HEK293 (cell line): ENCODE measurements around the gene ECT2.

Experiments used
- BCL6B ChIP-seq: fragments of 450-650 bp; formaldehyde crosslinking; IDR thresholded peaks from 2 replicates; pipeline ENCODE4 v1.5.1; 2017; ENCODE audit warnings: missing biosample characterization, missing genetic modification characterization
- INSM2 ChIP-seq: fragments of 450-650 bp; formaldehyde crosslinking; IDR thresholded peaks from 2 replicates; pipeline ENCODE4 v1.5.1; 2016; ENCODE audit warnings: missing biosample characterization, missing genetic modification characterization
- KLF17 ChIP-seq: fragments of 450-650 bp; formaldehyde crosslinking; IDR thresholded peaks from 2 replicates; pipeline ENCODE4 v1.5.1; 2016; ENCODE audit warnings: missing biosample characterization, missing genetic modification characterization
- KLF8 ChIP-seq: fragments of 450-650 bp; formaldehyde crosslinking; IDR thresholded peaks from 2 replicates; pipeline ENCODE4 v1.5.1; 2016; ENCODE audit warnings: missing biosample characterization, missing genetic modification characterization
- KLF9 ChIP-seq: fragments of 450-650 bp; formaldehyde crosslinking; IDR thresholded peaks from 2 replicates; pipeline ENCODE4 v1.5.1; 2016; ENCODE audit warnings: missing biosample characterization, missing genetic modification characterization, low read depth
- REST ChIP-seq: fragments of 450-650 bp; formaldehyde crosslinking; IDR thresholded peaks from 2 replicates; pipeline ENCODE4 v1.5.1; 2016; ENCODE audit warnings: missing biosample characterization, missing genetic modification characterization
- SP3 ChIP-seq: fragments of 450-650 bp; formaldehyde crosslinking; IDR thresholded peaks from 2 replicates; pipeline ENCODE4 v1.5.1; 2016; ENCODE audit warnings: missing biosample characterization, missing genetic modification characterization
- TRIM28 ChIP-seq: IDR thresholded peaks from 2 replicates; pipeline ENCODE4 v1.6.1; 2011; ENCODE audit warnings: low read length, control low read depth, borderline replicate concordance
- ZNF175 ChIP-seq: fragments of 450-650 bp; formaldehyde crosslinking; IDR thresholded peaks from 2 replicates; pipeline ENCODE4 v1.5.1; 2016; ENCODE audit warnings: missing biosample characterization, missing genetic modification characterization
- ZNF274 ChIP-seq, 2 experiments: fragments of 200-500 bp in 1 of 2; fragments of 450-650 bp in 1 of 2; sonication (Bioruptor generic) in 1 of 2; formaldehyde crosslinking in 1 of 2; IDR thresholded peaks; 2 replicates each; pipeline versions ENCODE4 v1.5.1 to v1.6.1; 2014 to 2016; ENCODE audit warnings: borderline replicate concordance in 1 of 2, inconsistent platforms in 1 of 2, low read length in 1 of 2, missing biosample characterization in 1 of 2, missing genetic modification characterization in 1 of 2
- ZNF280C ChIP-seq: fragments of 450-650 bp; formaldehyde crosslinking; IDR thresholded peaks from 2 replicates; pipeline ENCODE4 v1.5.1; 2016; ENCODE audit warnings: missing biosample characterization, missing genetic modification characterization
- ZNF324 ChIP-seq: fragments of 450-650 bp; formaldehyde crosslinking; IDR thresholded peaks from 2 replicates; pipeline ENCODE4 v1.5.1; 2016; ENCODE audit warnings: missing biosample characterization, missing genetic modification characterization
- ZNF341 ChIP-seq: fragments of 450-650 bp; formaldehyde crosslinking; IDR thresholded peaks from 2 replicates; pipeline ENCODE4; 2016; ENCODE audit warnings: low read depth, missing biosample characterization, missing genetic modification characterization
- ZNF423 ChIP-seq: fragments of 450-650 bp; formaldehyde crosslinking; IDR thresholded peaks from 2 replicates; pipeline ENCODE4 v1.5.1; 2016; ENCODE audit warnings: missing biosample characterization, missing genetic modification characterization
- ZNF449 ChIP-seq: fragments of 450-650 bp; formaldehyde crosslinking; IDR thresholded peaks from 2 replicates; pipeline ENCODE4 v1.5.1; 2017; ENCODE audit warnings: missing biosample characterization, mild to moderate bottlenecking, missing genetic modification characterization, moderate library complexity
- ZNF518A ChIP-seq: fragments of 450-650 bp; formaldehyde crosslinking; conservative IDR thresholded peaks from 2 replicates; pipeline ENCODE4 v1.5.1; 2016; ENCODE audit warnings: low read depth, missing biosample characterization, missing genetic modification characterization
- ZNF530 ChIP-seq: fragments of 450-650 bp; formaldehyde crosslinking; IDR thresholded peaks from 2 replicates; pipeline ENCODE4 v1.5.1; 2016; ENCODE audit warnings: low read depth, missing biosample characterization, missing genetic modification characterization
- ZNF580 ChIP-seq: fragments of 450-650 bp; formaldehyde crosslinking; IDR thresholded peaks from 2 replicates; pipeline ENCODE4 v1.5.1; 2016; ENCODE audit warnings: missing biosample characterization, missing genetic modification characterization
- ZNF677 ChIP-seq: fragments of 450-650 bp; IDR thresholded peaks from 2 replicates; pipeline ENCODE4 v1.5.0; 2018; ENCODE audit warnings: missing biosample characterization, mild to moderate bottlenecking, missing genetic modification characterization, moderate library complexity

ECT2 gene

GRCh38 chr3:172750368-172751174 is at the start of gene ECT2 (continued):
- no peak for TF ChIP-seq ZNF175 (tag by site-specific recombination)
- no peak for TF ChIP-seq ZNF274 (IDR thresholded peaks at IDR 0.05; ENCODE audit: low read length)
- TF ChIP-seq ZNF274 (tag by site-specific recombination; IDR thresholded peaks at IDR 0.05; ENCODE audit: borderline replicate concordance): no peak
- peak; percentile 16; the same call in 1 of the 2 replicates for TF ChIP-seq KLF17
- TF ChIP-seq TRIM28: peak; percentile 42; the same call in 1 of the 2 replicates
- TF ChIP-seq KLF8: 0 out of 2 replicates have a peak, but pooled peaks have one; percentile 36
- no peak for TF ChIP-seq ZNF280C (tag by site-specific recombination)
- TF ChIP-seq ZNF530 (tag by site-specific recombination): no peak
- TF ChIP-seq SP3 (tag by site-specific recombination): peak; percentile 31; the same call in 1 of the 2 replicates
- peak; percentile 67 for TF ChIP-seq ZNF341 (tag by site-specific recombination)
- TF ChIP-seq ZNF449 (tag by site-specific recombination): peak; percentile 65; the same call in 1 of the 2 replicates
- TF ChIP-seq ZNF518A (tag by site-specific recombination): peak; percentile 33; the same call in 1 of the 2 replicates
- peak; percentile 26; the same call in 1 of the 2 replicates for TF ChIP-seq KLF9 (tag by site-specific recombination)
- no peak for TF ChIP-seq ZNF324 (tag by site-specific recombination)
- no peak; the same call in 1 of the 2 replicates for TF ChIP-seq INSM2 (tag by site-specific recombination)
- TF ChIP-seq ZNF677 (tag by site-specific recombination): no peak
- 0 out of 2 replicates have a peak, but pooled peaks have one; percentile 7 for TF ChIP-seq REST (tag by site-specific recombination)
- TF ChIP-seq ZNF580 (tag by site-specific recombination): no peak
- TF ChIP-seq BCL6B: no peak
- TF ChIP-seq ZNF423 (tag by site-specific recombination): no peak
